Transverse colon (tissue), 4 donors: ENCODE data around the gene ZDHHC16. TPM values are rescaled to one million over a fixed set of nuclear protein-coding genes. Genes with fewer than 3 reads are reported as not detected.

Experiments
- DNase-seq: peaks from one replicate; pipeline ENCODE4 v3.0.0-alpha.2; 2019
- H3K27ac ChIP-seq, 4 donors: fragments of 200-600 bp; sonication (generic); 2 replicates each; pipeline ENCODE4 v1.5.1; 2016 to 2018; ENCODE audit warnings: inconsistent platforms in 4 of 4
- H3K27me3 ChIP-seq: fragments of 200-600 bp; sonication (generic); 2 replicates; pipeline ENCODE4 v1.5.1; 2017; ENCODE audit warnings: inconsistent platforms
- H3K36me3 ChIP-seq, 4 donors: fragments of 200-600 bp; sonication (generic); 2 replicates each; pipeline ENCODE4 v1.5.1; 2017 to 2019; ENCODE audit warnings: inconsistent platforms in 4 of 4
- H3K4me1 ChIP-seq, 4 donors: fragments of 200-600 bp; sonication (generic); 2 replicates each; pipeline ENCODE4 v1.5.1; 2017 to 2020; ENCODE audit warnings: inconsistent platforms in 4 of 4
- H3K4me3 ChIP-seq, 4 donors: fragments of 200-600 bp; sonication (generic); 1 replicate in 1 of 4; 2 replicates in 3 of 4; pipeline versions ENCODE4 v1.5.1 to v1.6.1; 2017 to 2019; ENCODE audit warnings: inconsistent platforms in 4 of 4
- H3K9me3 ChIP-seq, 2 donors: fragments of 200-600 bp; sonication (generic); 2 replicates each; pipeline ENCODE4 v1.5.1; 2017 to 2019; ENCODE audit warnings: inconsistent platforms in 2 of 2
- CTCF ChIP-seq, 5 experiments: fragments of 200-600 bp in 3 of 5; fragments of 450-650 bp in 2 of 5; sonication (generic) in 3 of 5; IDR thresholded peaks; 1 replicate in 2 of 5; 2 replicates in 3 of 5; pipeline ENCODE4 v1.5.1; 2016 to 2017; ENCODE audit warnings: antibody characterized with exemption in 5 of 5, inconsistent platforms in 3 of 5, mild to moderate bottlenecking in 2 of 5, moderate library complexity in 1 of 5
- EP300 ChIP-seq: sonication (generic); formaldehyde crosslinking; IDR thresholded peaks from one replicate; pipeline ENCODE4 v1.6.1; 2017; ENCODE audit warnings: antibody characterized with exemption, low read depth
- POLR2A ChIP-seq: fragments of 450-650 bp; IDR thresholded peaks from one replicate; pipeline ENCODE4 v1.6.1; 2016; ENCODE audit warnings: antibody characterized with exemption, mild to moderate bottlenecking, moderate library complexity
- POLR2AphosphoS5 ChIP-seq, 3 donors: sonication (generic); formaldehyde crosslinking; IDR thresholded peaks; one replicate each; pipeline ENCODE4 v1.6.1; 2016; ENCODE audit warnings: antibody characterized with exemption in 3 of 3
- WGBS, 2 donors: methylation state at CpG; one replicate each; pipeline ENCODE4 v1.1.5; 2018; ENCODE audit warnings: low coverage in 1 of 2; 5-methylcytosine and 5-hydroxymethylcytosine counted together
- in situ Hi-C, 4 donors: fragments of 200-750 bp; cut with MboI; loops; one replicate each; pipeline versions ENCODE4 v1.15.0 to v1.15.1; 2017; ENCODE audit warnings: low sequenced_read_pairs in 3 of 4, low pct_ligation_motif_present in 1 of 4, low pct_unique_long_range_greater_than_20kb in 1 of 4
- intact Hi-C: fragments of 100-400 bp; cut with DNase I; formaldehyde crosslinking; loops from one replicate; pipeline ENCODE4 v1.15.1; 2023; ENCODE audit warnings: low total_unique reads
- total RNA-seq, 4 donors: library from RNA; depleted of rRNA; stranded (reverse); fragments of >200 nt; gene quantifications; one replicate each; pipeline ENCODE4 v1.1.0, GENCODE V29; 2016

Gene ZDHHC16
- total RNA-seq, 4 donors from 2014 or later: 10.8 to 36.2 (median 32.7) TPM

GRCh38 chr10:97451605-97452004 lies 5.6 kb downstream of the ZDHHC16 start:
- Histone ChIP-seq H3K36me3 (peaks cover 0 to 7% (median 1%) of the 10 kb centered on the region in 4 donors), H3K9me3 (no peaks in the 10 kb centered on the region), H3K4me3 (no peak overlapping the region), H3K27ac (no peak overlapping the region), H3K4me1 (peaks cover 0 to 19% (median 12%) of the 10 kb centered on the region in 4 donors), H3K27me3 (no peaks in the 10 kb centered on the region)
- no peak for TF ChIP-seq POLR2AphosphoS5 (IDR thresholded peaks at IDR 0.05)
- no peak for TF ChIP-seq POLR2A
- TF ChIP-seq EP300: no peak
- TF ChIP-seq CTCF (IDR thresholded peaks at IDR 0.05): no peak
- DNase-seq: no peak
- WGBS, 2 donors: 98% methylated on average over 11 of the region's 17 CpGs; no CpG with 5 or more reads in 1 of the 2 donors
- intact Hi-C loops (no loop called here), in situ Hi-C loops (no loop called here)

GRCh38 chr10:97452352-97452751 lies 6.4 kb downstream of the ZDHHC16 start:
- Histone ChIP-seq H3K27me3 (no peaks in the 10 kb centered on the region), H3K4me3 (no peak overlapping the region), H3K27ac (no peak overlapping the region), H3K9me3 (no peaks in the 10 kb centered on the region), H3K36me3 (peaks cover 0 to 10% (median 3%) of the 10 kb centered on the region in 4 donors), H3K4me1 (peaks cover 0 to 12% (median 5%) of the 10 kb centered on the region in 4 donors)
- 95% methylated on average over 6 of the region's 6 CpGs; no CpG with 5 or more reads in 1 of the 2 donors for WGBS, 2 donors
- intact Hi-C loops (no loop called here), in situ Hi-C loops (no loop called here)
- no peak for TF ChIP-seq CTCF (IDR thresholded peaks at IDR 0.05)
- TF ChIP-seq POLR2AphosphoS5 (IDR thresholded peaks at IDR 0.05): no peak
- no peak for TF ChIP-seq POLR2A
- TF ChIP-seq EP300: no peak
- no peak for DNase-seq

- no peak for DNase-seq
Measured at GRCh38 chr10:97454330-97455036, 8.5 kb downstream of the ZDHHC16 start.

More at GRCh38 chr10:97454330-97455036, 8.5 kb downstream of the ZDHHC16 start:
- TF ChIP-seq POLR2A (no peak), EP300 (no peak), POLR2AphosphoS5 (IDR thresholded peaks at IDR 0.05) (no peak), CTCF (IDR thresholded peaks at IDR 0.05) (no peak)
- Histone ChIP-seq H3K9me3 (no peaks in the 10 kb centered on the region), H3K27ac (no peak overlapping the region), H3K27me3 (no peaks in the 10 kb centered on the region), H3K4me3 (no peak overlapping the region), H3K36me3 (peaks cover 0 to 28% (median 14%) of the 10 kb centered on the region in 4 donors), H3K4me1 (no peaks in the 10 kb centered on the region)
- intact Hi-C loops: no loop called here
- 67 to 76% methylated on average over 3 of the region's 3 CpGs for WGBS, 2 donors
- in situ Hi-C loops: no loop called here
